ENCODE measurements around the gene C2CD2L.

- TF ChIP-seq TARDBP (IDR thresholded peaks at IDR 0.05) (no peak), ELF4 (IDR thresholded peaks at IDR 0.05) (no peak), ARNT (IDR thresholded peaks at IDR 0.05) (no peak), FOXA1 (IDR thresholded peaks at IDR 0.05) (no peak), SP1 (IDR thresholded peaks at IDR 0.05) (no peak), FOXM1 (IDR thresholded peaks at IDR 0.05; ENCODE audit: borderline replicate concordance) (no peak), FOXK2 (IDR thresholded peaks at IDR 0.05) (no peak), SUZ12 (IDR thresholded peaks at IDR 0.05) (no peak), NFRKB (IDR thresholded peaks at IDR 0.05) (no peak), CTBP1 (IDR thresholded peaks at IDR 0.05; ENCODE audit: borderline replicate concordance) (no peak), BHLHE40 (IDR thresholded peaks at IDR 0.05; ENCODE audit: borderline replicate concordance) (no peak), HDGF (IDR thresholded peaks at IDR 0.05; ENCODE audit: borderline replicate concordance) (no peak)
- TF ChIP-seq, protein P1, sequence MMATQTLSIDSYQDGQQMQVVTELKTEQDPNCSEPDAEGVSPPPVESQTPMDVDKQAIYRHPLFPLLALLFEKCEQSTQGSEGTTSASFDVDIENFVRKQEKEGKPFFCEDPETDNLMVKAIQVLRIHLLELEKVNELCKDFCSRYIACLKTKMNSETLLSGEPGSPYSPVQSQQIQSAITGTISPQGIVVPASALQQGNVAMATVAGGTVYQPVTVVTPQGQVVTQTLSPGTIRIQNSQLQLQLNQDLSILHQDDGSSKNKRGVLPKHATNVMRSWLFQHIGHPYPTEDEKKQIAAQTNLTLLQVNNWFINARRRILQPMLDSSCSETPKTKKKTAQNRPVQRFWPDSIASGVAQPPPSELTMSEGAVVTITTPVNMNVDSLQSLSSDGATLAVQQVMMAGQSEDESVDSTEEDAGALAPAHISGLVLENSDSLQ (IDR thresholded peaks at IDR 0.05), result no peak
These were observed 6.0 kb upstream of the C2CD2L start for GRCh38 chr11:119100994-119101758.
